VCaP (cell line): ENCODE measurements around the gene PRRX1.

Experiments used
- H3K27ac ChIP-seq: fragments of 450-650 bp; 2 replicates; pipeline ENCODE4 v1.5.1; 2017
- CTCF ChIP-seq: fragments of 450-650 bp; conservative IDR thresholded peaks from 2 replicates; pipeline ENCODE4 v1.5.1; 2017; ENCODE audit warnings: mild to moderate bottlenecking, moderate library complexity

The PRRX1 gene

GRCh38 chr1:170735366-170736263 lies 71.7 kb downstream of the PRRX1 start:
- H3K27ac ChIP-seq = no peak overlapping the region
- TF ChIP-seq CTCF = no peak

DNA sequence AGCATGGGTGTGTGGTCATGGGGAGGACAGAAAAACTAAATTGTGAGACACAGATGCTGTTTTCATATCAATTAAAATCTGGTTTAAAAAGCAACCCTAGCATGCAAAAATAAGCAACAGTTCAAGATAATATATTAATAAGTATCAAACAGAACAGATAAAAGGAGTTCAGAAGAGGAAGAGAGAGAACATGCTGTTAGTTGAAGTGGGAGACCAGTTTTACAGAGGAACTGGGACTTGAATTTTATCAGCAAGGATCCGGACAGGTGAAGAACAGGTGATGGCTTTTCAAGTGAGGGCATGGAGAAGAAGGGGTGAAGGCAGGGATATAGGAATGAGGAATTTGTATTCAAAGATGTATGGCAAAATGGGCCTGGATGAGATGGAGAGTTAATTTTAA lies 75.9 kb downstream of the PRRX1 start:
- no peak for TF ChIP-seq CTCF
- H3K27ac ChIP-seq = no peak overlapping the region

GRCh38 chr1:170741678-170742077 lies 77.7 kb downstream of the PRRX1 start:
- no peak overlapping the region for H3K27ac ChIP-seq
- TF ChIP-seq CTCF = no peak

DNA sequence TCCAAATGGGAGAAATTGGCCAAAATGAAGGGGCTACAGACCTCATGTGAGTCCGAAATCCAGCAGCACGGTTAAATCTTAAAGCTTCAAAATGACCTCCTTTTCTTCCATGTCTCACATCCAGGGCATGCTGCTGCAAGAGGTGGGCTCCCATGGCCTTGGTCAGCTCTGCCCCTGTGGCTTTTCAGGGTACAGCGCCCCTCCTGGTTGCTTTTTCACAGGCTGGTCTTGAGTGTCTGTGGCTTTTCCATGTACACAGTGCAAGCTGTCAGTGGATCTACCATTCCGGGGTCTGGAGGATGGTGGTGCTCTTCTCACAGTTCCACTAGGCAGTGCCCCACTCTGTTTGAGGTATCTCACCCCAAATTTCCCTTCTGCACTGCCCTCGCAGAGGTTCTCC lies 78.7 kb downstream of the PRRX1 start:
- TF ChIP-seq CTCF = no peak
- H3K27ac ChIP-seq = no peak overlapping the region

- no peak for TF ChIP-seq CTCF
- H3K27ac ChIP-seq = no peak overlapping the region
Measured at GRCh38 chr1:170743083-170743482, 79.2 kb downstream of the PRRX1 start.

DNA sequence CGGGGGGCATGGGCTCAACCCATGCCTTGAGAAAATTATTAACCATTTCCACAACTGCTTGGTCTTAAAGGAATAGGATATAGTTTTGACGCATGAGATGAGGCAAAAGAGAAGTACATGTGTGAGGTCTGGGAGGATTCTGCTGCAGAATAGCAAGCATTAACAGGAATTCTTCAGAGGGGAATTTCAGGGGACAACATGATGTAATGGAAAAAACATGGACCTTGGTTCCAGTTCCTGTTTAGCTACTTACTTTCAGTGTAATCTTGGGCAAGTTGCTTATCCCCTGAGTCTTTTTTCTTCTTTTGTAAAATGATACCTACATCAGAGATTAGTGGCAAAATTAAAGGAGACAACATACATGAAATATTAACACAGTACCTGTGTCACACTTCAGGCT lies 85.6 kb downstream of the PRRX1 start:
- no peak overlapping the region for H3K27ac ChIP-seq
- no peak for TF ChIP-seq CTCF

DNA sequence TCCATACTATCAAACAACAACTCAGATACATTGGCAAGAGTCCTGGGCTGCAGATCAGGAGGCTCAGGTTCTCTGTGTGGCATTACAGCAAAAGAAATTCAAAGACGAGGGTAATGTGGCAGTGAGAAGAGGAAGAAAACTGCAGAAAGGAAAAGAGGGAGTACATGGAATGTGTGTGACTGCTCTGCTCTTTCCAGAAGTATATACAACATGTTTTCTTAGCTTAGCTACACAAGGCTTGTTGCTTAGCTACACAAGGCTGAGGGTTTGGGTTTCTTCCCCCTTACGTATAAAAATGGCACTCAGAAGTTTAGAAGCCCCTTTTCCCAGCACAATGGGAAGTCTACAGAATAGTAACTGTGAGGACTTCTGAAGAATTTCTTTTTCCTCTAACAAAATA lies 86.0 kb downstream of the PRRX1 start:
- no peak for TF ChIP-seq CTCF

More for the DNA sequence above, 86.0 kb downstream of the PRRX1 start:
- H3K27ac ChIP-seq = no peak overlapping the region
